Thyroid gland (tissue), 4 donors: Measurements from ENCODE around the gene FGF8.

ENCODE experiments used
- POLR2A ChIP-seq, 2 donors: fragments of 450-650 bp; IDR thresholded peaks; one replicate each; pipeline ENCODE4 v1.6.1; 2017; ENCODE audit warnings: antibody characterized with exemption in 2 of 2, mild to moderate bottlenecking in 2 of 2, moderate library complexity in 1 of 2
- TF ChIP-seq, protein P1 (sequence below), 6 experiments: fragments of 200-600 bp in 3 of 6; fragments of 450-650 bp in 3 of 6; sonication (generic) in 3 of 6; IDR thresholded peaks; one replicate each; pipeline ENCODE4 v1.5.1; 2016 to 2019; ENCODE audit warnings: antibody characterized with exemption in 6 of 6, mild to moderate bottlenecking in 2 of 6, inconsistent platforms in 1 of 6, moderate library complexity in 1 of 6

- no peak for TF ChIP-seq POLR2A (IDR thresholded peaks at IDR 0.05)
- TF ChIP-seq, protein P1, sequence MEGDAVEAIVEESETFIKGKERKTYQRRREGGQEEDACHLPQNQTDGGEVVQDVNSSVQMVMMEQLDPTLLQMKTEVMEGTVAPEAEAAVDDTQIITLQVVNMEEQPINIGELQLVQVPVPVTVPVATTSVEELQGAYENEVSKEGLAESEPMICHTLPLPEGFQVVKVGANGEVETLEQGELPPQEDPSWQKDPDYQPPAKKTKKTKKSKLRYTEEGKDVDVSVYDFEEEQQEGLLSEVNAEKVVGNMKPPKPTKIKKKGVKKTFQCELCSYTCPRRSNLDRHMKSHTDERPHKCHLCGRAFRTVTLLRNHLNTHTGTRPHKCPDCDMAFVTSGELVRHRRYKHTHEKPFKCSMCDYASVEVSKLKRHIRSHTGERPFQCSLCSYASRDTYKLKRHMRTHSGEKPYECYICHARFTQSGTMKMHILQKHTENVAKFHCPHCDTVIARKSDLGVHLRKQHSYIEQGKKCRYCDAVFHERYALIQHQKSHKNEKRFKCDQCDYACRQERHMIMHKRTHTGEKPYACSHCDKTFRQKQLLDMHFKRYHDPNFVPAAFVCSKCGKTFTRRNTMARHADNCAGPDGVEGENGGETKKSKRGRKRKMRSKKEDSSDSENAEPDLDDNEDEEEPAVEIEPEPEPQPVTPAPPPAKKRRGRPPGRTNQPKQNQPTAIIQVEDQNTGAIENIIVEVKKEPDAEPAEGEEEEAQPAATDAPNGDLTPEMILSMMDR (IDR thresholded peaks at IDR 0.05): no peak
Observed at GRCh38 chr10:101760510-101760909, 15.4 kb downstream of the FGF8 start.
